ENCODE data around the gene FCN3.

Gene FCN3

GRCh38 chr1:27336756-27337155, 37.9 kb downstream of the FCN3 start:
- Mint-ChIP-seq H3K9me3 (no peaks in the 10 kb centered on the region), H3K4me3 (no peak overlapping the region), H3K27ac (peak overlapping the region; percentile 71), H3K27me3 (ENCODE audit: low read depth, poor library complexity) (peaks cover 3% of the 10 kb centered on the region), H3K36me3 (ENCODE audit: low read depth) (peaks cover 26% of the 10 kb centered on the region), H3K4me1 (peaks cover 32% of the 10 kb centered on the region)
- DNase-seq, result no peak
- TF ChIP-seq, protein P1, sequence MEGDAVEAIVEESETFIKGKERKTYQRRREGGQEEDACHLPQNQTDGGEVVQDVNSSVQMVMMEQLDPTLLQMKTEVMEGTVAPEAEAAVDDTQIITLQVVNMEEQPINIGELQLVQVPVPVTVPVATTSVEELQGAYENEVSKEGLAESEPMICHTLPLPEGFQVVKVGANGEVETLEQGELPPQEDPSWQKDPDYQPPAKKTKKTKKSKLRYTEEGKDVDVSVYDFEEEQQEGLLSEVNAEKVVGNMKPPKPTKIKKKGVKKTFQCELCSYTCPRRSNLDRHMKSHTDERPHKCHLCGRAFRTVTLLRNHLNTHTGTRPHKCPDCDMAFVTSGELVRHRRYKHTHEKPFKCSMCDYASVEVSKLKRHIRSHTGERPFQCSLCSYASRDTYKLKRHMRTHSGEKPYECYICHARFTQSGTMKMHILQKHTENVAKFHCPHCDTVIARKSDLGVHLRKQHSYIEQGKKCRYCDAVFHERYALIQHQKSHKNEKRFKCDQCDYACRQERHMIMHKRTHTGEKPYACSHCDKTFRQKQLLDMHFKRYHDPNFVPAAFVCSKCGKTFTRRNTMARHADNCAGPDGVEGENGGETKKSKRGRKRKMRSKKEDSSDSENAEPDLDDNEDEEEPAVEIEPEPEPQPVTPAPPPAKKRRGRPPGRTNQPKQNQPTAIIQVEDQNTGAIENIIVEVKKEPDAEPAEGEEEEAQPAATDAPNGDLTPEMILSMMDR (IDR thresholded peaks at IDR 0.05), result no peak

DNA sequence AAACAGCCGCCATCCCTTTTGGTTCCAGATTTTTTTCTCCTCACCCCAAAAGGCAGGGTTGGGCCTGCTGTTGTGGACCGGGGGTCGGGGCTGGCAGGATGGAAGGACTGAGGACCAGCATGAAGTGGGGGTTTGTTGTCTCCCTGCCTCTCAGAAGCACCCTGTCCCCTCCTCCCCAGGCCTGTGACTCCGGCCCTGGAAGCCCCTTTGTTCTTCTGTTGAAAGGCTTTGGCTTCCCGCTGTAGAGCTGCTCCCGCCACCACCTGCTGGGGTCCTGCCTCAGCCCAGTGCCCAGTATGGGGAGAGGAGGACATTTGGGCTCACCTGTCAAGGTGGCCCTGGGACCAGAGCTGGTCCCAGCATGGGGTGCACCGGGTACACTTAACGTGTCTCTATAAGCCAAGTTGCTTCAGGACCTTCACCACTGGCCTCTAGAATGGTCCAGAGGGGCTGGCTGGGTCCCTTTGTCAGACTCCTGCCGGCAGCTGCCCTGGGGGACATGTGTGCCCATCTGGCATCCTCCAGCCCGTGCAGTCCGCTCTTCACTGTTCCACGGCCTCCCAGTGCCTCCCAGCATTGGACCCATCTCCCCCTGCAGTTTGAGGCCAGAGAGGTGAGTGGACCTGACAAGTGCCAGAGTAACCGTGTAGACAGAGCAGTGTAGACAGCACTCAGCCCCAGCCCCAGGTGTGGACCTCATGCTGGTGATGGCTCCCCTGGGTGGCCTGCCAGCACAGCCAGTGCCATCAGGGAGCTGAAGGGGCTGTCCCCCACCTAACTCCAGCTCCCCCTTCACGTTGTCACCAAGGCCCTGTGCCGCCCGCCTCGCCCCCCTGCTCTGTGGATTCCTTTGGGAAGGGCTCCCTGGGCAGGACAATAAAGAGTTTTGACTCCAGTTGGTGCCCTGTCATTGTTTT, 38.9 kb downstream of the FCN3 start:
- H3K27ac Mint-ChIP-seq, result peak overlapping the region; percentile 69

DNA sequence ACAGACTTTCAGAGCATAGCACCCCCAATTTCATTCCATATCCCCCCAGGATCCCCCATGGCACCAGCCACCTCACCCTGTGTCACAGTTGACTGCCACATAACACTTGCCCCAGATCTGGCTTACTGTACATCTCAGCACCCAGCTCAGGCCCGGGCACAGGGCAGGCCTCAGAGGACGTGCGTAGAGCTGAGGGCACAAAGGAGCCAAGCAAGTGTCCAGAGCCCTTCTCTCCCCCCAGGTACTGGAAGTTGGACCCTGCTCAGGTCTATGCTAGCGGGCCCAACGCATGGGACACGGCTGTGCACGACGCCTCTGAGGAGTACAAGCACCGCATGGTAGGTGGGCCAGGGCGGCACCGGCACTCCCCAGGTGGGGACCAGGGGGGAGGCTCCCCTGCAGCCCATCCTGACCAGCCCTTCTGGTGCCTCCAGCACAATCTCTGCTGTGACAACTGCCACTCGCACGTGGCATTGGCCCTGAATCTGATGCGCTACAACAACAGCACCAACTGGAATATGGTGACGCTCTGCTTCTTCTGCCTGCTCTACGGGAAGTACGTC, 40.8 kb downstream of the FCN3 start:
- Mint-ChIP-seq H3K4me1 (peaks cover 5% of the 10 kb centered on the region), H3K27me3 (ENCODE audit: low read depth, poor library complexity) (peaks cover 3% of the 10 kb centered on the region), H3K36me3 (ENCODE audit: low read depth) (peaks cover 39% of the 10 kb centered on the region), H3K4me3 (no peak overlapping the region), H3K27ac (no peak overlapping the region), H3K9me3 (no peaks in the 10 kb centered on the region)
- no peak for DNase-seq
- TF ChIP-seq, protein P1 (IDR thresholded peaks at IDR 0.05), result no peak

More for the DNA sequence above, 38.9 kb downstream of the FCN3 start:
- Mint-ChIP-seq H3K36me3 (ENCODE audit: low read depth) (peaks cover 29% of the 10 kb centered on the region), H3K27me3 (ENCODE audit: low read depth, poor library complexity) (peaks cover 3% of the 10 kb centered on the region), H3K4me3 (no peak overlapping the region), H3K4me1 (peaks cover 23% of the 10 kb centered on the region), H3K9me3 (no peaks in the 10 kb centered on the region)
- TF ChIP-seq, protein P1 (IDR thresholded peaks at IDR 0.05), result no peak
- DNase-seq, result no peak

DNA sequence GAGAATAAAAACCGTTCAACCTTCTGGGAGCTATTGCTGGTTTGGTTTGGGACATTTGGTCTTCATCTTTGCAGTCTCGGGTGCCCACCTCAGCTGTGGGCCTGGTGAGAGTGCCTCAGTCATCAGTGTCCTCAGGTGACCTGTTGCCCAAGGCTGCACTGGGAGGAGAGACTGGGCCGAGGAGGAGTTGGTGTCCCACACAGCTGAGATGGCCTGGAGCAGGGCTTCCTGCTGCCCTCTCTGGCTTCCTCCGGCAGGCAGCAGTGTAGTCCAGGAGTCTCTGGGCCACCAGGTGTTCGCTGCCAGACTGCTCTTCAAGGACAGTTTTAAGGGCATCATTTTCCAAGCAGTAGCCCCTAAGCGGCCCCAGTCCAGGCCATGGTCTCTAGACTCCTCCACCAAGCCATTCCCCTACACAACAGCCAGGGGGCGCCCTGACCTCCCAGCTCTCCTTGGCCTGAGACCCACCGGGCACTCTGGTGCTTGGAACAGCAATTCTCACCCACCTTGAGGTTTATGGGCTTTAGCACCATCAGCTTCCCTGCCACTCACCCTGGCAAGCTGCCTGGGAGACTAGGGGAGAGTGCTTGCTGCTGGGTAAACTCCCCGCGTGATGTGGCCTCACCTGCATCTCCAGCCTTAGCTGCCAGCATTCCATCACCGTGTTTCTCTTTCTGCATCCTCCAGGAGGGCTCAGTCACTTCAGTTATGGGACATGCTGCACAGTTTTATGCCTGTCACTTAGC, 41.9 kb downstream of the FCN3 start:
- TF ChIP-seq, protein P1 (IDR thresholded peaks at IDR 0.05), result peak; percentile 84
- no peak overlapping the region for H3K4me3 Mint-ChIP-seq
- DNase-seq, result peak; percentile 79

GRCh38 chr1:27331922-27332321, 42.7 kb downstream of the FCN3 start:
- H3K27ac Mint-ChIP-seq, result peak overlapping the region; percentile 75
- TF ChIP-seq, protein P1 (IDR thresholded peaks at IDR 0.05), result no peak
- no peaks in the 10 kb centered on the region for H3K9me3 Mint-ChIP-seq
- H3K36me3 Mint-ChIP-seq (ENCODE audit: low read depth), result peaks cover 42% of the 10 kb centered on the region
- H3K27me3 Mint-ChIP-seq (ENCODE audit: low read depth, poor library complexity), result no peaks in the 10 kb centered on the region
- DNase-seq, result no peak
- no peak overlapping the region for H3K4me3 Mint-ChIP-seq
- peaks cover 6% of the 10 kb centered on the region for H3K4me1 Mint-ChIP-seq

More for the DNA sequence above, 41.9 kb downstream of the FCN3 start:
- H3K4me1 Mint-ChIP-seq, result peaks cover 6% of the 10 kb centered on the region
- H3K27me3 Mint-ChIP-seq (ENCODE audit: low read depth, poor library complexity), result no peaks in the 10 kb centered on the region
- no peak overlapping the region for H3K27ac Mint-ChIP-seq
- no peaks in the 10 kb centered on the region for H3K9me3 Mint-ChIP-seq
- H3K36me3 Mint-ChIP-seq (ENCODE audit: low read depth), result peaks cover 44% of the 10 kb centered on the region

Measured in nephron progenitor cell (in vitro differentiated cells).